H1 (cell line): ENCODE results near the gene CD300LG. TPM values are rescaled to one million over a fixed set of nuclear protein-coding genes. Genes with fewer than 3 reads are reported as not detected.

Experiments used
- CTCF ChIA-PET: fragments of 300-600 bp; sonication (Branson Sonifier 250); formaldehyde crosslinking; loops from one replicate; lab custom pipeline; 2021; ENCODE audit not compliant: partially characterized antibody; lab: Charles Lee
- POLR2A ChIA-PET: fragments of 300-600 bp; sonication (Branson Sonifier 250); formaldehyde crosslinking; loops from one replicate; lab custom pipeline; 2021; ENCODE audit warnings: inconsistent platforms; ENCODE audit not compliant: partially characterized antibody; lab: Charles Lee
- DNase-seq, 2 experiments: peaks; one replicate each; pipeline versions ENCODE4 v3.0.0 to v3.0.0-alpha.2; 2010 to 2022; ENCODE audit warnings: low spot score in 2 of 2, low read depth in 1 of 2, mixed read lengths in 1 of 2
- FAIRE-seq: peaks from 2 replicates; lab custom pipeline; 2011; peaks lifted over from hg19 to GRCh38; lab: Jason Lieb, UNC
- H2AFZ ChIP-seq: 2 replicates; pipeline ENCODE4 v1.8.1; 2012; ENCODE audit warnings: low read length, inconsistent platforms
- H2AK5ac ChIP-seq: 2 replicates; pipeline ENCODE4 v1.6.1; 2013; ENCODE audit warnings: low read depth, low read length
- H2BK120ac ChIP-seq: replicated peaks from 2 replicates; pipeline ENCODE3; 2013; ENCODE audit warnings: low read depth, low read length, inconsistent platforms
- H2BK12ac ChIP-seq: 2 replicates; pipeline ENCODE4 v1.6.1; 2013; ENCODE audit warnings: low read depth, low read length
- H2BK15ac ChIP-seq: 2 replicates; pipeline ENCODE4 v1.6.1; 2013; ENCODE audit warnings: low read length
- H2BK20ac ChIP-seq: 2 replicates; pipeline ENCODE4 v1.6.1; 2013; ENCODE audit warnings: low read length
- H2BK5ac ChIP-seq: 2 replicates; pipeline ENCODE4 v1.6.1; 2013; ENCODE audit warnings: low read depth, low read length
- H3K14ac ChIP-seq: 2 replicates; pipeline ENCODE4 v1.6.1; 2013; ENCODE audit warnings: inconsistent platforms; ENCODE audit not compliant: insufficient read length
- H3K18ac ChIP-seq: 2 replicates; pipeline ENCODE4 v1.6.1; 2013; ENCODE audit warnings: low read length; ENCODE audit errors: extremely low read depth
- H3K23ac ChIP-seq: 2 replicates; pipeline ENCODE4 v1.6.1; 2013; ENCODE audit warnings: inconsistent platforms; ENCODE audit not compliant: insufficient read length
- H3K23me2 ChIP-seq: 2 replicates; pipeline ENCODE4 v1.6.1; 2013; ENCODE audit warnings: low read depth, low read length
- H3K27ac ChIP-seq: 2 replicates; pipeline ENCODE4 v1.6.1; 2011; ENCODE audit warnings: low read depth, low read length, inconsistent platforms
- H3K27me3 ChIP-seq, 4 experiments: replicated peaks in 1 of 4; 1 replicate in 1 of 4; 2 replicates in 3 of 4; pipeline versions ENCODE4 v1.6.1 to v1.8.1; 2011 to 2013; ENCODE audit warnings: low read length in 3 of 4, mild to moderate bottlenecking in 3 of 4, inconsistent platforms in 2 of 4, mixed read lengths in 2 of 4, moderate library complexity in 1 of 4; ENCODE audit not compliant: control insufficient read depth in 3 of 4, insufficient read depth in 3 of 4; ENCODE audit errors: extremely low read depth in 1 of 4
- H3K36me3 ChIP-seq, 4 experiments: 2 replicates each; pipeline versions ENCODE4 v1.6.1 to v1.8.1; 2011 to 2013; ENCODE audit warnings: mild to moderate bottlenecking in 4 of 4, low read length in 3 of 4, moderate library complexity in 2 of 4, control low read depth in 1 of 4, inconsistent platforms in 1 of 4; ENCODE audit not compliant: insufficient read depth in 4 of 4, control insufficient read depth in 2 of 4
- H3K4ac ChIP-seq: replicated peaks from 2 replicates; pipeline ENCODE3; 2013; ENCODE audit warnings: low read length, low read depth, mixed read lengths, inconsistent platforms; ENCODE audit not compliant: insufficient read length
- H3K4me1 ChIP-seq, 4 experiments: replicated peaks in 1 of 4; 1 replicate in 1 of 4; 2 replicates in 3 of 4; pipeline versions ENCODE4 v1.6.1 to v1.8.1; 2011 to 2013; ENCODE audit warnings: low read length in 3 of 4, inconsistent platforms in 2 of 4, mixed read lengths in 1 of 4; ENCODE audit not compliant: insufficient read depth in 4 of 4, control insufficient read depth in 3 of 4
- H3K4me2 ChIP-seq, 2 experiments: 2 replicates each; pipeline versions ENCODE4 v1.6.1 to v1.8.1; 2011 to 2013; ENCODE audit warnings: low read depth in 2 of 2, low read length in 2 of 2, control low read depth in 1 of 2, inconsistent platforms in 1 of 2, mild to moderate bottlenecking in 1 of 2; ENCODE audit not compliant: insufficient read depth in 1 of 2
- H3K4me3 ChIP-seq, 4 experiments: fragments of 200-600, 300-600 bp in 1 of 4; sonication (generic), shearing (Covaris generic), sonication (Bioruptor Twin) in 1 of 4; 2 replicates each; pipeline versions ENCODE4 v1.5.1 to v1.8.1; 2011 to 2016; ENCODE audit warnings: low read length in 4 of 4, low read depth in 3 of 4, control low read depth in 2 of 4, inconsistent platforms in 2 of 4, mild to moderate bottlenecking in 2 of 4, mixed read lengths in 1 of 4, moderate library complexity in 1 of 4; ENCODE audit not compliant: insufficient read depth in 2 of 4; ENCODE audit errors: extremely low read depth in 1 of 4
- H3K56ac ChIP-seq: replicated peaks from 2 replicates; pipeline ENCODE3; 2013; ENCODE audit warnings: low read depth, mild to moderate bottlenecking, mixed read lengths, low read length, inconsistent platforms; ENCODE audit not compliant: insufficient read length
- H3K79me1 ChIP-seq: 2 replicates; pipeline ENCODE4 v1.6.1; 2013; ENCODE audit warnings: low read depth, low read length, control low read depth
- H3K79me2 ChIP-seq, 2 experiments: 2 replicates each; pipeline versions ENCODE4 v1.6.1 to v1.8.1; 2012 to 2013; ENCODE audit warnings: low read length in 2 of 2, mild to moderate bottlenecking in 2 of 2, inconsistent platforms in 1 of 2; ENCODE audit not compliant: insufficient read depth in 2 of 2, control insufficient read depth in 1 of 2
- H3K9ac ChIP-seq, 4 experiments: replicated peaks in 1 of 4; 1 replicate in 1 of 4; 2 replicates in 3 of 4; pipeline versions ENCODE4 v1.6.1 to v1.8.1; 2011 to 2013; ENCODE audit warnings: low read depth in 3 of 4, low read length in 3 of 4, control low read depth in 2 of 4, mild to moderate bottlenecking in 2 of 4, moderate library complexity in 2 of 4, inconsistent platforms in 1 of 4; ENCODE audit errors: extremely low read depth in 1 of 4
- H3K9me3 ChIP-seq, 2 experiments: 2 replicates each; pipeline versions ENCODE4 v1.6.1 to v1.8.1; 2012 to 2013; ENCODE audit warnings: mild to moderate bottlenecking in 2 of 2, moderate library complexity in 2 of 2, control low read depth in 1 of 2, inconsistent platforms in 1 of 2, low read depth in 1 of 2, low read length in 1 of 2, mixed read lengths in 1 of 2; ENCODE audit not compliant: insufficient read depth in 2 of 2
- H4K20me1 ChIP-seq, 2 experiments: replicated peaks in 1 of 2; 2 replicates each; pipeline versions ENCODE3 to v1.8.1; 2011 to 2013; ENCODE audit warnings: inconsistent platforms in 2 of 2, low read length in 2 of 2, mild to moderate bottlenecking in 1 of 2; ENCODE audit not compliant: insufficient read depth in 2 of 2, control insufficient read depth in 1 of 2
- H4K5ac ChIP-seq: 2 replicates; pipeline ENCODE4 v1.6.1; 2013; ENCODE audit warnings: low read length, low read depth, mixed read lengths, inconsistent platforms; ENCODE audit not compliant: insufficient read length
- H4K8ac ChIP-seq: 2 replicates; pipeline ENCODE4 v1.8.0; 2013; ENCODE audit warnings: mild to moderate bottlenecking, moderate library complexity, low read length, inconsistent platforms; ENCODE audit not compliant: insufficient read depth; ENCODE audit errors: extremely low read depth
- H4K91ac ChIP-seq: replicated peaks from 2 replicates; pipeline ENCODE3; 2013; ENCODE audit warnings: low read length, mixed read lengths, inconsistent platforms; ENCODE audit not compliant: insufficient read length
- CREB1 ChIP-seq: IDR thresholded peaks from 2 replicates; pipeline ENCODE4 v1.6.1; 2012; ENCODE audit warnings: inconsistent platforms
- JUN ChIP-seq: IDR thresholded peaks from 2 replicates; pipeline ENCODE4 v1.6.1; 2011; ENCODE audit warnings: low read depth, mild to moderate bottlenecking, improper control_type of control experiment, low read length
- PHF8 ChIP-seq: fragments of 200-600 bp; sonication (generic); conservative IDR thresholded peaks from 2 replicates; pipeline ENCODE4 v1.7.1; 2012; ENCODE audit warnings: low read depth, mild to moderate bottlenecking, inconsistent platforms, low read length, moderate library complexity
- RAD21 ChIP-seq, 2 experiments: IDR thresholded peaks in 1 of 2; conservative IDR thresholded peaks in 1 of 2; 2 replicates each; pipeline ENCODE4 v1.6.1; 2011; ENCODE audit warnings: low read depth in 2 of 2, low read length in 2 of 2, improper control_type of control experiment in 1 of 2, inconsistent platforms in 1 of 2, mild to moderate bottlenecking in 1 of 2, moderate library complexity in 1 of 2
- RXRA ChIP-seq: IDR thresholded peaks from 2 replicates; pipeline ENCODE4 v1.6.1; 2011; ENCODE audit warnings: low read depth, mild to moderate bottlenecking, low read length, moderate library complexity; ENCODE audit not compliant: insufficient read depth
- TAF1 ChIP-seq: IDR thresholded peaks from 2 replicates; pipeline ENCODE4 v1.6.1; 2011; ENCODE audit warnings: mild to moderate bottlenecking, low read depth, low read length
- TBP ChIP-seq: IDR thresholded peaks from 2 replicates; pipeline ENCODE4 v1.6.1; 2011; ENCODE audit warnings: low read depth, low read length, improper control_type of control experiment
- TEAD4 ChIP-seq: IDR thresholded peaks from 2 replicates; pipeline ENCODE4 v1.6.1; 2012; ENCODE audit warnings: low read depth, low read length, inconsistent platforms, mixed read lengths
- YY1 ChIP-seq: IDR thresholded peaks from 2 replicates; pipeline ENCODE4 v1.6.1; 2011; ENCODE audit warnings: low read depth, mild to moderate bottlenecking, low read length
- WGBS, 2 experiments: shearing (Covaris generic) in 1 of 2; methylation state at CpG; one replicate each; pipeline versions ENCODE4 v1.1.6 to v1.1.7; 2013 to 2015; ENCODE audit warnings: low lambda C conversion rate in 2 of 2, mixed read lengths in 2 of 2, inconsistent platforms in 1 of 2, low coverage in 1 of 2, missing lambda C conversion rate in 1 of 2; ENCODE audit not compliant: insufficient replicate concordance in 2 of 2, insufficient coverage in 1 of 2, insufficient read length in 1 of 2; ENCODE audit errors: extremely low coverage in 1 of 2, missing lambda C conversion rate in 1 of 2; 5-methylcytosine and 5-hydroxymethylcytosine counted together
- polyA plus RNA-seq, 7 experiments: library from polyadenylated mRNA; depleted of rRNA in 3 of 7; stranded (reverse) in 5 of 7; unstranded in 2 of 7; fragments of >200 nt in 5 of 7; fragments of 200-250 nt in 2 of 7; gene quantifications; 1 replicate in 5 of 7; 2 replicates in 1 of 7; 4 replicates in 1 of 7; pipeline versions ENCODE4 v1.2.1 to v1.2.3, GENCODE V29; 2011 to 2013; ENCODE audit warnings: missing spikeins in 2 of 7, mixed read lengths in 2 of 7
- total RNA-seq: library from RNA; stranded (reverse); fragmentation: NEBNext Ultra II Directional; extraction: Animal tissue kit (Norgen Biotek cat#: 25700); gene quantifications from 2 replicates; pipeline ENCODE4 v1.2.1, GENCODE V29; 2021

Gene CD300LG
- total and polyA plus RNA-seq, 2 of the 8 experiments (the other 6 are each of a cell fraction or from before 2014, with no cell fraction given), result 0.06 TPM; not detected in 1

- Histone ChIP-seq H3K23me2 (no peaks in the 10 kb centered on the region), H2BK15ac (peak overlapping the region; percentile 83; the same call in 1 of the 2 replicates), H3K18ac (peak overlapping the region; percentile 75), H2BK20ac (no peak overlapping the region), H2AFZ (no peak overlapping the region), H3K36me3 (no peaks in the 10 kb centered on the region; a peak in 2 of 8 replicates), H2BK5ac (peak overlapping the region; percentile 26), H3K27ac (no peak overlapping the region), H4K20me1 (peaks cover 0 to 8% of the 10 kb centered on the region in 2 experiments), H3K9ac (no peak overlapping the region; a peak in 1 of 7 replicates), H3K14ac (no peak overlapping the region), H3K4me2 (peak overlapping the region in 1 of 2 experiments; percentile 39; a peak in 2 of 4 replicates), H3K79me2 (no peaks in the 10 kb centered on the region), H3K27me3 (no peaks in the 10 kb centered on the region), H3K4me3 (no peak overlapping the region), H4K8ac (0 out of 2 replicates have a peak overlapping the region, but pooled peaks have one; percentile 51), H2BK120ac (no peak overlapping the region), H2AK5ac (no peak overlapping the region), H3K23ac (no peak overlapping the region), H3K79me1 (no peaks in the 10 kb centered on the region), H3K56ac (no peak overlapping the region), H3K9me3 (no peaks in the 10 kb centered on the region), H4K91ac (no peak overlapping the region), H4K5ac (no peak overlapping the region), H3K4ac (no peak overlapping the region), H3K4me1 (peaks cover 0 to 8% (median 6%) of the 10 kb centered on the region in 4 experiments; a peak in 5 of 7 replicates), H2BK12ac (no peak overlapping the region)
- 26% methylated on average over 13 of the region's 13 CpGs; no CpG with 5 or more reads in 1 of the 2 experiments for WGBS, 2 experiments
- FAIRE-seq, result peak; percentile 57
- POLR2A ChIA-PET, result interaction anchor here (0.6 to 1.4 kb wide), 2 partner anchors 10 to 18 kb away, joined by 3 to 5 read pairs; no protein-coding TSS in a partner anchor
- DNase-seq, result peak; percentile 70 to 97
- CTCF ChIA-PET, result interaction anchor here (0.7 to 10.0 kb wide), 43 partner anchors 13 to 1061 kb away, joined by 3 to 403 read pairs (median 4); partner anchors contain the start of genes CD300LG, MPP2, PPY and SOST
- TF ChIP-seq TAF1, result no peak
- TF ChIP-seq RXRA, result no peak
- 0 out of 2 replicates have a peak, but pooled peaks have one; percentile 33 for TF ChIP-seq YY1
- peak; percentile 28; the same call in 1 of the 2 replicates for TF ChIP-seq TBP
- TF ChIP-seq TEAD4, result peak; percentile 95
- no peak for TF ChIP-seq PHF8
- TF ChIP-seq JUN, result no peak
- TF ChIP-seq RAD21 (IDR thresholded peaks at IDR 0.05 in 1 of 2, conservative IDR thresholded peaks at IDR 0.05 in 1 of 2; ENCODE audit: low read depth in 2 of 2, low read length in 2 of 2), result peak; percentile 82 to 88
- TF ChIP-seq CREB1, result peak; percentile 29; the same call in 1 of the 2 replicates
Observed at GRCh38 chr17:43878260-43879175, 31.5 kb downstream of the CD300LG start.
